Measurements from ENCODE around the gene UST.
"Not testable (repeated sequence)": the region's sequence is repeated elsewhere in the genome, so short reads cannot be mapped to it uniquely, and the experiment has no call there.

The UST gene

DNA sequence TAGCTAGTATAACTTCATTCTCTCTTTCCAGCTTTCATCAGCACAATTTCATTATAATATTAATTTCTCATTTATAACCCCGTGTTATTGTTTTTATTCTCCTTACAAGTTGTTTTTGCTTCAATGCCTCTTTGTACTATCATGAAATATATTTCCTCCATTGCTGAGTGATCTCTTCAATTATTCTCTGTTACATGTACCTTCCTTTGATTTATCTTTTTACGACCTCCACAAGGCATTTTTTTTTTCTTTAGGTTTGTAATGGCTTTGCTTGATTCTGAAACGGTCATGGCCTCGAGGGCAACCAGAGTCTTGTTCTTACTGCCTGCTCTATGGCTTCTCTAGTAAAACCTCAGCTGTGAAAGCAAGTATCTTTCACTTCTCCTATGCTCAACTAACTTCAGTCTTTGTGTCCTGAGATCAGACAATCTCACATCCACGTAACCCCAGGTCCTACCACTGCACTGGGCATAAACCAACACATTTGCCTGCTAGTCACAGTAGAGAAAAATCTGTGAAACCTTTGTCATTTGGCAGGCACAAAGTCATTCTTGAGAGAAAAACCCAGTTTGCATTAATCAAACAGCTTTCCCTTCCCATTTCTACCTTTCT is 119.9 kb downstream of the UST start:
- DNase-seq: no peak

DNA sequence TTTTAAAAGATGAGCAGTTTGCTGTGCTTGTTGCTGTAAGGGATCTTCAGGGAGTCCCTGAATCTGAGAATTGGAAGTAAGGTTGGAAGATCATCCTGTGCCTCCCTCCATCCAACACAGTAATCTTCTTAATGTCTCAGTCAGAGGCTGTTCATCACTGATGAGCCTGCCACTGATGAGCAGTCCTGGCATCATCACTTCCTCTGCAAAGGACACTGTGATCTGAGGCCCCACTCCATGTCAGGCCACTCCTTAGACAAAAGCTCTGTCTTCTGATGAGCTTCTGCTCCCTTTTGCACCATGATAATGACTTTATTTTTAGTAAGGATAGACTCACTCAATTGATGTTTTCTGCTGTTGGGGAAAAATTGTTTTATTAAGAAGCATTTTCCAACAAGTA is 121.0 kb downstream of the UST start:
- DNase-seq: peak in 3 of 56 donors; percentile 2 to 15 (median 12)

DNA sequence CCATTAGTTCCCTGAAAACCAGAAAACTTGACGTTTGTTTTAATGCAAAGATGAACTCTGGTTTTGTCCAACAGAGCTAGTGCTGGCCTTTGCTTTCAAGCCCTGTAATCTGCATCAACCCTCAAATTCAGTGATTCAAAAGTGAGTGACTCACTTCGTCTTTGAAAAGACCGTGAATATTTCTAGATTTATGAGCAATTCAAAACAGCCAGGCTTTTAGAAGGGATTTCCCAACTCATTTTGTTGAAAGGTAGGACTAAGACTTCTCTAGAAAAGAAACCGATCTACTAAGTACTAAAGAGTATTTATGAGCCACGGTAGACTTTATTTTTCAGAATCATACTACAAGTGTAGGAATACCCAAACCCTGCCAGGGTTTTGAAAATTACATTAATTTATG is 121.5 kb downstream of the UST start:
- no peak for DNase-seq

DNA sequence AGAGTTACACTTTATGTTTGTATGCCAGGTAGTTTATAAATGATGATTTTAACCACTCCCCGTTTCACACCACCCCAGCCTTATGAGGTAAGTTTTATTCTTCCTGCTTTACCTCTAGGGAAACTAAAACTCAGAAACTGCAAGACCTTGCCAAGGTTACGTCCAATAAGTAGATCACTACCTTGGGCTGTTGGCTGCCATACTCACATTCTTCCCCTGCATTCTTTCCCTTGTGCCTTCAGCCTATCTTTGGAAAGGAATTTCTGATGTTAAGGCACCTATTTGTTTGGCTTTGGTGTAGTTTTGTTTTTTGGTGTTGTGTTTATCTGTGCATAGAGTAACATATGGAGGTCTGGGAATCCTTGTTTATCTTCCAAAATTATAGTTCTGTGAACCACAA is 122.1 kb downstream of the UST start:
- no peak for DNase-seq

DNA sequence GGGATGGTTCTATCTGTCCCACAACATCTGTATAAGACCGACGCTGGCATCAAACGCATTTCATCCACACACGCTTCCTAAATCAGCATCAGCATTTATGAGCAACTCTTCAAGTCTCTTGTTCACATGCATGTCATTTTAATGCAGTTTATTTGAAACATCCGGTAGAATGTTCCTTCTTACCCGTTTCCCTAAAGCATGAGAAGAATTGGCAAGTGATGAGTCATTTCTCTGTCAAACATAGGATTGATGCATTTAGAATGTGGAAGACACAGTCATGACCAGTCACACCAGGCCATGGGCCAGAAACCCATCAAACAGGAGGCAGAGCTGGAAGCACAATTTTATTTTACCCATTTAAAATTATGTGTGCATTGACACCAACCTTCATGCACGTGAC is 122.8 kb downstream of the UST start:
- no peak for DNase-seq

DNA sequence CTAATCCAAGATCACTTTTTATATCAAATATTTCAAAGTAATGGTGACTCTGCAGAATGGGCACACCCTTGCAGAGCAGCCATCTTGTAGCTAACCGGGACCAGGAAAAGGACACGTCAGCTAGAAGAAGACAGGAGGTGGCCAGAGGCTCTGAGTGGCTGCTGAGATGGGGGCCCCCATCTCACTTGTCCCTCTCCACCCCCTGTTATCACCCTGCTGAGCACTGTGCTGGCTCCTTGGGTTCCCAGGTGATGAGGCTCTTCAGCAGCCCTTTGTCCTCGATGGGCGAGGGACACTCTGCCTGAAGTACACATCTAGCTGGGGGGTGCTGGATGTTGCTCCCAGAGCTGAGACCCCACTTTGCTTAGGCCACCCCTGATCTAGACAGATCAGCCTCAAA is 126.3 kb downstream of the UST start:
- no peak for DNase-seq

DNA sequence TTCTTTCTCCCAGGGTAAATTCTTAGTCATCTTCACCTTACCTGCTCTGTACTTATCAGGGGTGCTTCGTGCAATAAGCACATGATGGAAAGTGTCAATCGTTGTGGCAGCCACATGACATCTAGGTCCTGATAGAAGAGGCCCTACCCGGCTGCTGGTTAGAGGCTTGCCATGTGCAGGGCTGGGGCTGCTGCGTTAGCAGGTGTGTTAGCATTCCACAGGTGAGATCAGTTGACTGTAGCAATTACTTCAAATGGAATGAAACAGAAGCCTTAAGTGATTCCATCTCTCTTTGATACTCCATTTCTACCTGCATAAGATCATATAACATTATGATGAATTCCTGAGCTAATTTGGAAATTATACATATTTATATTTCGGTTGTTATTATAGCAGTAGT is 127.0 kb downstream of the UST start:
- DNase-seq: no peak

DNA sequence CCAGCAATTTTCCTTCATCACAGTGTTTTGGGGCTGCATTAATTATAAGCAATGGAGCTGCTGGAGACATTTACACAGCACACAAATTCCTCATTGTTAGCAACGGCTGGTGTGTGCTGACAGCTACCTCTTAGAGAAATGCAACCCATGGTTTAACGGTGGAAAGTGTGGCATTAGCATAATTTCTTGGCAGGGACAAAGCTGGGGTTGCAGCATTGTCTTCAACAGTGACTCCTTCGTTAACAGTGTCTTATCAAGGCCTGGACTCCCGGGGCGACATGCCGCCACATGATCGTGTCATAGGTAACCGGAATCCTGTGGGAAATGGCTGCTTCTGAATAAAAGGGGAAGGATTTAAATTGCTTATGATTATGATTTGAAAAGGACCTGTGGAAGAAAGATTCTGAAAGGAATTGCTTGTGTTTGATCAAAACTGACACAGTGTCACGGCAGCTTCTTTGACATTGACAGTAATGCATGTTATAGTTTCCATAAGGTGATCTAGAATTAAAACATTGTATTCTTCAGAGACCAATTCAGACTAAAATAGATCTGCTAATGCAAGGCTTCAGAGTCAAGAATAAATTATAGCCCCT is 128.0 kb downstream of the UST start:
- DNase-seq: peak in 7 of 56 donors; percentile 7 to 36 (median 16)

DNA sequence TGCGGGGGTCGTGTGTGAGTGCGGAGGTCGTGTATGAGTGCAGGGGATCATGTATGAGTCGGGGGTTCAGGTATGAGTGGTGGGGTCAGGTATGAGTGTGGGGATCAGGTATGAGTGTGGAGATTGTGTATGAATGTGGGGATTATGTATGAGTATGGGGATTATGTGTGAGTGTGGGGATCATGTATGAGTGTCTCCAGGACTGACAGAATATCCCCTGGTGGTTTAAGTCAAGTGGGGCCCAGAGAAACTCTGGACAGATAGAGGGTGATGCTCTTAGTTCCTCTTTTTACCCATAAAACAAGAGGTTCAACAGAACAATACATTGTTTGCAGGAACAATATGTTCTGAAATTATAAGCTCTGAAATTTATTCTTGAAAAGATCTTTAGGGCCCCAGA is 131.9 kb downstream of the UST start:
- no peak for DNase-seq

DNA sequence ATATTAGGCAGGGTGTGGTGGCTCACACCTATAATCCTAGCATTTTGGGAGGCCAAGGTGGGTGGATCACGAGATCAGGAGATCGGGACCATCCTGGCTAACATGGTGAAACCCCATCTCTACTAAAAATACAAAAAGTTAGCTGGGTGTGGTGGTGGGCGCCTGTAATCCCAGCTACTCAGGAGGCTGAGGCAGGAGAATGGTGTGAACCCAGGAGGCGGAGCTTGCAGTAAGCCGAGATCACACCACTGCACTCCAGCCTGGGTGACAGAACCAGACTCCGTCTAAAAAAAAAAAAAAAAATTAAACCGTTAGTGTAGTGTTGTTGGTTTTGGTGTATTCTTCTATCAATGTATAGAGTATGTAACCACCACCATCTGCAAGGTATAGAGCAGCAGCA is 133.9 kb downstream of the UST start:
- not testable (repeated sequence) for DNase-seq

DNA sequence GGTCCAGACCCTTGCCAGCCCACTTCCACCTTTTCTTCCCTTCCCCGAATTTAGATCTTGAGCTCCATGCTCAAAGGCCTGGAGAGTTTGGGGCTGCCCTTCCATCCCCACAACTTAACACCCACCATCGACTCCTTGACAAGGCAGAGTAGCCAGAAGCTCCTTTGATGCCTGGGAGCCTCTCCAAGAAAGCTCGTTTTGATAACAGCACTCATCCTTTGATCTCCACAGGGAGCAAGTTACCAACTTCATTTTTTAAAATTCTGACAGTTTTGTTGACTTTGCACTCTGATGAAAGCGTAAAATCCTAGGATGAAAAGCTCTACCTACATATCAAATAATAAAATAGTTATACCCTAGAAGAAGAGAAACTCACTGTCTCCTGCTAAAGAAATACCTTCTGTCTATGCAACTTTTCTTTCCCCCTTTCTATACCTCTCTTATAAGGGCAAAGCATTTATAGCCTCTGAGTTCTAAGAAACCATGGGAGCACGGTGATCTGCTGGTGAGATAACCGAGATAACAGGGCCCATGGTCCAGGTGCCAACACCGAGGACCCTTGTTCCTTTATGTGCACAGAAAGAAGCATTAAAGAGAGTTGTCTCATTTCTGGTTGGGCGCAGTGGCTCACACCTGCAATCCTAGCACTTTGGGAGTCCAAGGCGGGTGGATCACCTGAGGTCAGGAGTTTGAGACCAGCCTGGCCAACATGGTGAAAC is 134.9 kb downstream of the UST start:
- no peak for DNase-seq

DNA sequence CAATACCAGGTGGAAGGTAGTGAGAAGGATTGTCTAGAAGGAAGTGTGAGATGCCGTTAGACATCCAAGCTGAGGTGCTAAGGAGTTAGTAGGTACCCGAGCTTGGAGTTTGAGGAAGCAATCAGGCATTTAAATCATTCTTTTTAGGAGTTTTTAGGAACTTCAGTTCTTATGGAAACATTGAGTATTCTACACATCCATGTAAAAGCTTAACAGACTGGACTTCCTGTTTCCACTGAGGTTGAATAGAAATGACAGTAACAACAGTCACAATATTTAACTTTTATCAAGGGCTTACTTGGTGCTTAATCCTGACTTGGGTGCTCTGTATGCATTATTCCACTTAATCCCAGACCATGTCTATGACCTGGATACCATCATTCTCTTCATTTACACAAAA is 136.4 kb downstream of the UST start:
- no peak for DNase-seq

DNA sequence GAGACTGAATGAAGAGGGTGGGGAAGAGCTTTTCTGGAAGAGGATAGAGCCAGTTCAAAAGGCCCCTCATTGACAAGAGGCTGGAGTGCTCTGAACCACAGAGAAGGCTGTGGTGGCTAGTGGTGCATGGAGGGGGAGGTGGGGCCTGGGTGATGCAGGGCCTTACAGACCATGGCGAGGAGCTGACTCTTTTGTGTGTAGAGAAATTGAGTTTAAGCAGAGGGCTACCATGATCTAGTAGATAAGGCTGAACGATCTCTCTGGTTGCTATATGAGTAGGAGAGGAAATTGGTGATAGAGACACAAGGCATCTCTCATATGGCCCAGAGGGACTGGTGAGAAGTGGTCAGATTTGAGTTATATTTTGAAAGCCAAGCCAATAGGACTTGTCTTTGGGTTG is 137.6 kb downstream of the UST start:
- no peak for DNase-seq

DNA sequence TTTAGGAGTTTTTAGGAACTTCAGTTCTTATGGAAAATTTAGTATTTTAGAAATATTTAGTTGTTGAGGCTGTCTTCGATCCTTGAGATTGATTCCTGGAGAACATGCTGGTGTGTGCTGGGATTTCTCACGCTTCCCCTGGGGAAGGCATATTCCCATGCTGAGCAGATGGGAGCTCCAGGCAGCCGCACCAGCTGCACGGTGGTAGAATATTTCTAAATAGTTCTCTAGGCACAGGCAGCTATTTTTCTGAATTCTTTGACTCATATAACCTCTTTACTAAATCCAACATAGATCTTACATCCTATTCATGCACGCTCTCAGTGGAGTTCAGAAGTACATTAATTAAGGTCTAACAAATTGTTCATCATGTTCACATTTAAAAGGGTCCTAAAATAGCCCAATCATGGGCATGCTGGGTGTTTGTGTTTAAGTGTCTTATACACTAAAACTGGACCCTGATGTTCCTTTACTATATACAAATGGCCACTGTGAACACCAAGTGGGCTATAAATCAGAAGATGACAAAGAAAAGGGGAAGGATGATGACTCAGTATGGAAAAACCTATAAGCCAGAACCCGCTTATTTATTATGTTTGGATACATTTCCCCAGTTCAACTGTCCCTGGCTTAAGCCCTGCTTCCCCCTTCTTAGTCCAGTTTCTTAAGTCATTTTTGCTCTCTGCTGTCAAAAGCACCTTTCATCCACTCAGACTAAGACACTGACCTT is 138.5 kb downstream of the UST start:
- DNase-seq: no peak

DNA sequence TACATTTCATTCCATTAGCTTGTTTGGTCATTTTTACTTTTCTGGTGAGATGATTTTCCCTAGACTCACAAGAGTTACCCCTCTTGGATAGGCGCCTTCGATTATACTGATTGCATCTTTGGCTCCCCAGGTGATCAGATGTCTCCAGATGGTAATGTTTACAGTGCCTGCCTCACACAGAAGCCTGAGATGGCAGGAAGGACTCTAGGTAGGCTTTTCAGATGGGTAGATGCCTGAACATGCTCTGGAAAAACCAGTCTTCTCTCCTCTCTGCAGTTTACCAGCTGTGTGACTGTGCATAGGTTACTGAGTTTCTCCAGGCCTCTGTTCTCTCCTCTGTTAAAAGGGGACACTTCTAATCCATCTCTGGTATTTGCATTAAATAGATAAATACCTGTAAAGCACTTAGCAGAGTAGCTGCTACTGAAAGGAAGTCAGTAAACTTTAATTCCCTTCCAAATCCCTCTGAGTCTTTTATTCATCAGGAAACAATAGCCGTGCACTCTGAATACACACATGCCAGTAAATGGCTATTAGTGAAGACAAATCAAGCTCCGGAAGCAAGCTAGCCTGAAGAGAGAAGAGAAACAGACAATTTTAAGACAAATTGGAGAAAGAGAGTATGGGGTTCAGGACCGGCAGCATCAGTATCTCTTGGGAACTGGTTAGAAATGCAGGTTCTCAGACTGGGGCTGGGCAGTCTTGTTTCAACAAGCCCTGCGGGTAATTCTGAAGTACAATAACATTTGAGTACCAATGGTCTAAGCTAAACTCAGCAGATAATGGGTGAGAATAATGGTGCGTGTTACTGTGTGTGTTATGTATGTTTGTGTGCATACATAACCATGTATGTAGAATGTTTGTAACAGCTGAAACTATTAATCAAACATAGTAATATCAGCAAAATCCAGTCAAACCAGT is 139.4 kb downstream of the UST start:
- DNase-seq: no peak

DNA sequence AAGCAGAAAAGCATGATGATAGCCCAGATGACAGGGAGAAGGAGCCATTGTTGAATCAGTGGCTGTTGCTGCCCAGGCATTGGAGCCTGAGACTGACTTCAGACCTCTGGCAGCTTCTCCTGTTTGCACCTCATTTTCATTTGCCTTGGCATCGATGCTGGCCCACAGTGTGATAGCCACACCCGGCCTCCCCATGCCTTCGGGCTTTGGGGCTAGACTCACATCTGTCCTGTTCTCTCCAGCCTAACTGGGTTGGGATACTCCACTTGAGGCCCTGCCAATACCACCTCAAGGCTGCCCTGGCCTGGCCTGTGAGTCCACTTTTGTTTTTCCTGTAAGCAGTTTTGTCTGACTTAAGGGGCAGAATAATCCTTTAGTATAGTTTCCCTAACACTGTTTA is 140.4 kb downstream of the UST start:
- no peak for DNase-seq

DNA sequence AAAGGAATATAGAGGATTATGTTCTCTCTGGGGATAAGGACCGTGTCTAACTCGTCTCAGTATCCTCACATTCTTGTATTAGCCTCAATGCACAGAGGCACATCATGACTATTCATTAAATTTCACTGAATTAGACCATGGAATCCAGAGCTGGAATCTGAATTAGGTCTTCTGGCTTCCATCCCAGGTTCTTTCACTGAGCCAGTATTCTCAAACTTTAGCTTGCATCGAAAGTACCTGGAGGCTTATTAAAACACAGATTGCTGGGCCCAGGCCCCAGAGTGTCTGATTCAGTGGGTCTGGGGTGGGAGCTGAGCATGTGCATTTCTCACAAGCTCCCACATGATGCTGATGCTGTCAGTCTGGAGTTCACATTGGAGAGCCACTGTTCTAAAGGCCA is 142.0 kb downstream of the UST start:
- peak in 6 of 56 donors; percentile 11 to 34 (median 18) for DNase-seq

DNA sequence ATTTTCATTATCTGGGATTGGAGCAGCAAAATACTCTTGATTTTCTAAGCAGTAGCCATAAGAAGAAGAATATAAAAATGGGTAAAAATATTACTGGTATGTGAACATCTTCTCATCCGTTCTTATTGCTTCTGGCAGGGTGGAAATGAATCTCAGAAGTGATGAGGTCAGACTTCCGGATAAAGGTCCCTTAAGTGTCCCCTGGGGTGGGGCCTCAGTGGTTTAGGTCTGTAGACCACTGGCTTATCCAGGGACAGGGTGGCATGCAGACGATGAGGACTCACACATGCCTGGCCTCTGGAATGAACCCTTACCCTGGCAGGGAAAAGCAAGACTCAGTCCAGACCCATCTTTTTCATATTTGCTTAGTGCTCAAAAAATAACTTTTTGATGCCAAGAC is 143.3 kb downstream of the UST start:
- DNase-seq: no peak

DNA sequence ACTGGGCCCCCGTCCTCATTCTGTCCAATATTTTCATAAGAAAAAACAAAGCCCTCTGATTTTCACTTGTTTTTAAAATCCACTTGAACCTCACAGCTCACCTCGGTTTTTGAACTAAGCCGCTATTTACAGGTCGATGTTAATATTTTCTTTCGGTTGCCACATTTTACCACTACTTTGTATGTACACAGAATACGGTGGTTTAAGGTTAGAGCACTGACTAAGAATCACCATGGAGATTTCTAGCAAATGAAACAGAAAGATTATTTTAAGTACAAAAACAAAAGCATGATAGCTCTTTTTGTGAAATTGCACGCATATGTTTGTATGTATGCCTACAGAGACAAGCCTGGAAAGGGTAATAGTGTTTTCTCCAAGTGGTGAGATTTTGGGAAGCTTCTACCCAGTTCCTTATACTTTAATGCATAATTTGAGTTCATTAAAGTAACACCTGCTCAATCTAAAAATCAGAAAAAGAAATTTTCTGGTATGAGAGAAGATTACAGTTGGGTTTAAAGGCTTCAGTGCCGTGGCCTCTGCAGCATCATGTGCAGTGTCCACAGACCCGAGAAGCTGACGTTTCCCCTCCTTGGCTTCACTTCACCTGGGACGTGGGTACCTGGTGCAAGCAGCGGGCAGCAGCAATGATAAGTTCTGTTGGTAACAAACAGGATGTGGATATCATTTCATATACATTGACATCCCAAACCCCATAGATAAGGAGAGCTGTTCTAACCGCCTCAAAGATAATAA is 144.0 kb downstream of the UST start:
- DNase-seq: no peak

DNA sequence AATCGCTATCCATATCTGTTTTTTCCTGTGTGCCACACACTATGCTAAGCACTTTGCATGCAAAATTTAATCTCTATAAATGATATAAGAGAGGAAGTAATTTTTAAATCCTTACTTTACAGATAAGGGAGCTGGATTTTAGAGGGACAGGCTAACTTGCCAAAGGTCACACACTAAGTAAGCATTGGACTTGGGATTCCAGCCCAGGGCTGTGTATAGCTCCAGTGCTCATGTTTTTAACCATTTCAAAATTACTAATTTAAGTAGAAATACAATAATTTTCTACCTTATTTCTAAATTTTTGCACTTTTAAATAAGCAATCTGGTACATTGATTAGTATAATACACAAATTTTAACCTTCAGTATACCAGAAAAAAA is 144.6 kb downstream of the UST start:
- no peak for DNase-seq

DNA sequence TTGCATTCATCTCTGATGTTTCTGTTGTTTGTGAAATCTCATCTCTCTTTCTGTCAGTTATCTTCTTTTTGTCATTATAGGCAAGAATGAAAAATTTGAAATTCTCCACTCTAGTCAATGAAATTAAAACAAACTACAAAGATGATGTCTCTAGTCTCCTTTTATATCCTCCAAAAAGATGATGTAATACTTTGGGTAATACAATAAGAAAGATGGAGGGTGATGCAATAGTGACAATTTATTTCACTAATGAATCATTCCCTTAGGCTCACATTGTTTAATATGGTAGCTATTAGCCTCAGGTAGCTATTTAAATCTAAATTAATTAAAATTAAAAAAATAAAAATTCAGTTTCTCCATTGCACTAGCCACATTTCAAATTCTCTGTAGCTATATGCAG is 145.4 kb downstream of the UST start:
- DNase-seq: no peak

Measured in nucleus accumbens (tissue), 56 donors.